GM12878 (cell line): ENCODE measurements around the gene NPHS1. TPM values are rescaled to one million over a fixed set of nuclear protein-coding genes. Genes with fewer than 3 reads are reported as not detected.

Experiments used
- ATAC-seq: fragments of 200-7000 bp; cut with Tn5 transposase; 3 replicates; pipeline ENCODE4 v1.9.1; 2020; ENCODE audit warnings: mild to moderate bottlenecking, moderate library complexity
- BruUV-seq: library from RNA; stranded (reverse); fragments of 400-500 nt; replicated peaks from 2 replicates; lab custom pipeline; 2021; lab: Mats Ljungman, UMichigan
- CTCF ChIA-PET: fragments of 300-600 bp; sonication (Branson Sonifier 250); formaldehyde crosslinking; extraction: SDS; loops from one replicate; lab custom pipeline; 2021; ENCODE audit warnings: inconsistent platforms; lab: Yijun Ruan, JAX
- POLR2A ChIA-PET: fragments of 350-600 bp; formaldehyde crosslinking; extraction: SDS; loops from one replicate; lab custom pipeline; 2021; ENCODE audit warnings: inconsistent platforms; lab: Charles Lee
- RAD21 ChIA-PET: fragments of 300-600 bp; sonication (Branson Sonifier 250); formaldehyde crosslinking; loops from one replicate; lab custom pipeline; 2023; ENCODE audit warnings: antibody characterized with exemption; ENCODE audit not compliant: unreplicated experiment; lab: Charles Lee
- SMC1A ChIA-PET: fragments of 300-600 bp; sonication (Branson Sonifier 250); formaldehyde crosslinking; loops from one replicate; lab custom pipeline; 2023; ENCODE audit not compliant: unreplicated experiment, uncharacterized antibody; lab: Charles Lee
- DNase-seq: peaks from one replicate; pipeline ENCODE4 v3.0.0-alpha.2; 2011; ENCODE audit warnings: low read depth, low spot score
- FAIRE-seq: peaks from 3 replicates; lab custom pipeline; 2011; peaks lifted over from hg19 to GRCh38; lab: Jason Lieb, UNC
- H2AFZ ChIP-seq: 2 replicates; pipeline ENCODE4 v1.6.0; 2011; ENCODE audit warnings: low read depth, low read length, control low read depth; ENCODE audit not compliant: control insufficient read depth
- H3K27ac ChIP-seq: 2 replicates; pipeline ENCODE4 v1.5.1; 2011; ENCODE audit warnings: control low read depth; ENCODE audit not compliant: control insufficient read depth, insufficient read depth
- H3K27me3 ChIP-seq, 2 experiments: replicated peaks in 1 of 2; 2 replicates each; pipeline versions ENCODE4 v1.6.0 to v1.6.1; 2011; ENCODE audit warnings: low read length in 1 of 2; ENCODE audit not compliant: control insufficient read depth in 2 of 2, insufficient read depth in 2 of 2
- H3K36me3 ChIP-seq, 2 experiments: 2 replicates each; pipeline ENCODE4 v1.5.1; 2011; ENCODE audit warnings: low read length in 1 of 2; ENCODE audit not compliant: control insufficient read depth in 2 of 2, insufficient read depth in 2 of 2
- H3K4me1 ChIP-seq: 2 replicates; pipeline ENCODE4 v1.6.1; 2011; ENCODE audit warnings: mild to moderate bottlenecking, low read length, moderate library complexity, mixed read lengths; ENCODE audit not compliant: control insufficient read depth, insufficient read depth
- H3K4me2 ChIP-seq: 2 replicates; pipeline ENCODE4 v1.6.0; 2011; ENCODE audit warnings: control low read depth; ENCODE audit not compliant: control insufficient read depth, insufficient read depth
- H3K4me3 ChIP-seq: fragments of 200-600 bp; sonication (generic); 2 replicates; pipeline ENCODE4 v1.5.1; 2016
- H3K79me2 ChIP-seq: 2 replicates; pipeline ENCODE4 v1.6.0; 2011; ENCODE audit warnings: low read length; ENCODE audit not compliant: control insufficient read depth, insufficient read depth
- H3K9ac ChIP-seq: 2 replicates; pipeline ENCODE4 v1.8.0; 2011; ENCODE audit warnings: low read length, control low read depth, mixed read lengths; ENCODE audit not compliant: control insufficient read depth, insufficient read depth
- H3K9me3 ChIP-seq: replicated peaks from 3 replicates; pipeline ENCODE4 v1.5.1; 2011; ENCODE audit warnings: mild to moderate bottlenecking, low read length; ENCODE audit not compliant: control insufficient read depth, insufficient read depth
- H4K20me1 ChIP-seq: 2 replicates; pipeline ENCODE4 v1.6.0; 2011; ENCODE audit not compliant: control insufficient read depth, insufficient read depth
- CBX5 ChIP-seq: sonication (generic); IDR thresholded peaks from 2 replicates; pipeline ENCODE4 v1.6.1; 2016; ENCODE audit warnings: low read depth, moderate library complexity, mild to moderate bottlenecking, inconsistent platforms
- EZH2 ChIP-seq: IDR thresholded peaks from 2 replicates; pipeline ENCODE4 v1.6.1; 2012; ENCODE audit warnings: low read depth, mild to moderate bottlenecking, control low read depth, inconsistent platforms, low read length, borderline replicate concordance; ENCODE audit not compliant: control insufficient read depth
- HDGF ChIP-seq: fragments of 450-650 bp; IDR thresholded peaks from 2 replicates; pipeline ENCODE4 v1.6.1; 2016; ENCODE audit warnings: antibody characterized with exemption
- MYC ChIP-seq: IDR thresholded peaks from 2 replicates; pipeline ENCODE4 v1.6.1; 2011; ENCODE audit warnings: mild to moderate bottlenecking, low read length, moderate library complexity, inconsistent platforms; ENCODE audit not compliant: insufficient read depth, insufficient replicate concordance, insufficient read length, severe bottlenecking
- POLR2AphosphoS5 ChIP-seq: IDR thresholded peaks from 2 replicates; pipeline ENCODE4 v1.6.1; 2011; ENCODE audit warnings: mild to moderate bottlenecking, low read length, inconsistent platforms
- RUNX3 ChIP-seq: IDR thresholded peaks from 2 replicates; pipeline ENCODE4 v1.6.1; 2012; ENCODE audit warnings: low read length, inconsistent platforms
- SIX5 ChIP-seq: IDR thresholded peaks from 2 replicates; pipeline ENCODE4 v1.6.1; 2011; ENCODE audit warnings: mild to moderate bottlenecking, low read depth, low read length, moderate library complexity; ENCODE audit not compliant: severe bottlenecking
- WGBS: methylation state at CpG from one replicate; pipeline ENCODE4 v1.1.6; 2016; ENCODE audit warnings: low lambda C conversion rate; ENCODE audit not compliant: insufficient replicate concordance, insufficient coverage; ENCODE audit errors: missing lambda C conversion rate; 5-methylcytosine and 5-hydroxymethylcytosine counted together
- in situ Hi-C: fragments of 300-500 bp; cut with MboI; formaldehyde crosslinking; loops from 9 replicates; pipeline ENCODE4 v1.14.3; 2018; ENCODE audit warnings: mixed read lengths
- intact Hi-C: fragments of 100-400 bp; cut with micrococcal nuclease; formaldehyde crosslinking; loops from one replicate; pipeline ENCODE4 v1.14.2; 2022; ENCODE audit not compliant: unreplicated experiment
- polyA plus RNA-seq, 11 experiments: library from polyadenylated mRNA; depleted of rRNA in 4 of 11; unstranded in 6 of 11; stranded (reverse) in 5 of 11; fragments of >200 nt; fragmentation: Nextera tagmentation in 4 of 11; fragmentation: Illumina TruSeq in 1 of 11; extraction: Ambion mirVana in 4 of 11; extraction: Trizol in 1 of 11; gene quantifications; 1 replicate in 1 of 11; 2 replicates in 10 of 11; pipeline versions ENCODE4 v1.2.1 to v1.2.3, GENCODE V29; 2011 to 2016; ENCODE audit warnings: inconsistent platforms in 2 of 11, missing spikeins in 2 of 11, low read depth in 1 of 11
- total RNA-seq, 4 experiments: library from RNA; depleted of rRNA in 3 of 4; stranded (reverse); fragments of >200 nt in 3 of 4; fragmentation: Illumina TruSeq in 1 of 4; extraction: Trizol in 1 of 4; gene quantifications; 2 replicates each; pipeline versions ENCODE4 v1.2.1 to v1.2.3, GENCODE V29; 2013 to 2021

The NPHS1 gene
- total and polyA plus RNA-seq, 10 of the 15 experiments (the other 5 are each of a cell fraction or from before 2014, with no cell fraction given): not detected

GRCh38 chr19:35895911-35896642 is 43.8 kb upstream of the NPHS1 start:
- ATAC-seq (no peak), FAIRE-seq (no peak), DNase-seq (no peak)
- Histone ChIP-seq H3K9ac (no peak overlapping the region), H3K9me3 (no peaks in the 10 kb centered on the region), H2AFZ (no peak overlapping the region), H3K27me3 (no peaks in the 10 kb centered on the region), H3K4me2 (peak overlapping the region; percentile 40; the same call in 1 of the 2 replicates), H3K36me3 (peaks cover 12 to 23% of the 10 kb centered on the region in 2 experiments; a peak in 3 of 4 replicates), H3K4me1 (peaks cover 4% of the 10 kb centered on the region; the same call in 1 of the 2 replicates), H3K79me2 (peaks cover 28% of the 10 kb centered on the region)
- WGBS: 97% methylated on average over 21 of the region's 21 CpGs
- ChIA-PET RAD21 (interaction anchor here (1.1 to 4.0 kb wide), 2 partner anchors 35 kb away, joined by 5 to 19 read pairs; no protein-coding TSS in a partner anchor), CTCF (no interaction called here)
- peak; percentile 49 for TF ChIP-seq POLR2AphosphoS5
- TF ChIP-seq RUNX3: no peak
- TF ChIP-seq, all 136 proteins: peak for 1
- ChIA-PET POLR2A (no interaction called here), SMC1A (no interaction called here)
- in situ Hi-C loops (no loop called here), intact Hi-C loops (no loop called here)
- Histone ChIP-seq H4K20me1 (no peaks in the 10 kb centered on the region), H3K4me3 (no peak overlapping the region), H3K27ac (no peak overlapping the region)
- no TSS peak for BruUV-seq

DNA sequence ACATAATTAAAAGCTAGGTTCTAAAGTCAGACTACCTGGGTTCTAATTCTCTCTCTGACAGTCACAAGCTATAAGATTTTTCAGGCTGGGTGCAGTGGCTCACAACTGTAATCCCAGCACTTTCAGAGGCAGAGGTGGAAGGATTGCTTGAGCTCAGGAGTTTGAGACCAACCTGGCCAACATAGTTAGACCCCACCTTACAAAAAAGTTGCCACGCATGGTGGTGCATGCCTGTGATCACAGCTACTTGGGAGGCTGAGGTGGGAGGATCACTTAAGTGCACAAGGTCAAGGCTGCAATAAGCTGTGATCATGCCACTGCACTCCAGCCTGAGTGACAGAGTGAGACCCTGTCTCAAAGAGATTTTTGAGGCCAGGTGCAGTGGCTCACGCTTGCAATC is 42.0 kb upstream of the NPHS1 start:
- no peak for FAIRE-seq
- no peak overlapping the region for H3K4me2 ChIP-seq
- no peak overlapping the region for H3K9ac ChIP-seq
- peaks cover 22% of the 10 kb centered on the region for H3K79me2 ChIP-seq
- no peak for DNase-seq
- no peaks in the 10 kb centered on the region for H3K27me3 ChIP-seq
- peaks cover 22 to 36% of the 10 kb centered on the region in 2 experiments; a peak in 3 of 4 replicates for H3K36me3 ChIP-seq
- TF ChIP-seq HDGF: no peak
- no peak for TF ChIP-seq EZH2
- TF ChIP-seq MYC: no peak
- no peak for TF ChIP-seq SIX5
- no peak for TF ChIP-seq CBX5
- H3K4me3 ChIP-seq: no peak overlapping the region
- peaks cover 3% of the 10 kb centered on the region; the same call in 1 of the 2 replicates for H3K4me1 ChIP-seq
- POLR2A ChIA-PET: interaction anchor here (1.5 kb wide), 1 partner anchor 8 kb away, joined by 4 read pairs; no protein-coding TSS in a partner anchor
- no peaks in the 10 kb centered on the region for H3K9me3 ChIP-seq
- no TSS peak for BruUV-seq
- no peaks in the 10 kb centered on the region for H4K20me1 ChIP-seq
- ATAC-seq: no peak
- SMC1A ChIA-PET: interaction anchor here (0.6 to 2.0 kb wide), 7 partner anchors 10 to 275 kb away, joined by 3 to 6 read pairs (median 3); no protein-coding TSS in a partner anchor
- no peak overlapping the region for H2AFZ ChIP-seq
- CTCF ChIA-PET: interaction anchor here (1.3 to 3.2 kb wide), 2 partner anchors 12 to 37 kb away, joined by 11 to 20 read pairs; no protein-coding TSS in a partner anchor
- in situ Hi-C loops: no loop called here
- RAD21 ChIA-PET: interaction anchor here (1.3 to 4.0 kb wide), 2 partner anchors 11 to 37 kb away, joined by 5 to 19 read pairs; no protein-coding TSS in a partner anchor
- WGBS: 97% methylated on average over 2 of the region's 2 CpGs
- intact Hi-C loops: no loop called here
- H3K27ac ChIP-seq: no peak overlapping the region
